GM12891 (cell line): ENCODE data around the gene FARP1.

Experiments used
- POLR2A ChIP-seq: IDR thresholded peaks from 2 replicates; pipeline ENCODE4 v1.6.1; 2011; ENCODE audit warnings: low read depth, low read length, control low read depth
- TAF1 ChIP-seq: IDR thresholded peaks from 2 replicates; pipeline ENCODE4 v1.6.1; 2011; ENCODE audit warnings: low read depth, low read length, control low read depth

GRCh38 chr13:98335721-98336120, 192.8 kb downstream of the FARP1 start:
- TF ChIP-seq POLR2A (no peak), TAF1 (no peak)
